ENCODE results near the gene OR2T35. TPM values are rescaled to one million over a fixed set of nuclear protein-coding genes. Genes with fewer than 3 reads are reported as not detected.

OR2T35 gene
- total and polyA plus RNA-seq, 2 of the 13 experiments (the other 11 are each of a cell fraction or from before 2014, with no cell fraction given) = not detected

DNA sequence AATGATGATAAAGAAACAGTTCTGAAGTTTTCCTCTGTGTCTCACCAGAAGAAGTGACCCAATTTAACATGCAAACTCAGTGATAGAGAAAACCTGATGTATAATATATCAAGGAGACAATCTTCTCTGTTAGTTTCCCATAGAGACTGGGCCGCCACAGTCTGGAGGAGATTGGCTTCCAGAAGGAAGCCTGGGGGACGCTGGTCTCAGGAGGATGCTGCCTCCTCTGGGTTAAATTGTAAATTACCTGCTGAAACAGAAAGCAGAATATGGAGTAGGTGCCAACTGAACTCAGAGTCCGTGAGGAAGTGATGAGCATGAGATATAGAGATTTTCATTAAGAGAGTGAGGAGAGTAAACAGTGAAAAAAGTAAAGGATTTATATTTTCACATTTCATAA is 41.7 kb upstream of the OR2T35 start (continued):
- TF ChIP-seq, protein P1, sequence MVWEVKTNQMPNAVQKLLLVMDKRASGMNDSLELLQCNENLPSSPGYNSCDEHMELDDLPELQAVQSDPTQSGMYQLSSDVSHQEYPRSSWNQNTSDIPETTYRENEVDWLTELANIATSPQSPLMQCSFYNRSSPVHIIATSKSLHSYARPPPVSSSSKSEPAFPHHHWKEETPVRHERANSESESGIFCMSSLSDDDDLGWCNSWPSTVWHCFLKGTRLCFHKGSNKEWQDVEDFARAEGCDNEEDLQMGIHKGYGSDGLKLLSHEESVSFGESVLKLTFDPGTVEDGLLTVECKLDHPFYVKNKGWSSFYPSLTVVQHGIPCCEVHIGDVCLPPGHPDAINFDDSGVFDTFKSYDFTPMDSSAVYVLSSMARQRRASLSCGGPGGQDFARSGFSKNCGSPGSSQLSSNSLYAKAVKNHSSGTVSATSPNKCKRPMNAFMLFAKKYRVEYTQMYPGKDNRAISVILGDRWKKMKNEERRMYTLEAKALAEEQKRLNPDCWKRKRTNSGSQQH (CRISPR knock-in tag; IDR thresholded peaks at IDR 0.05; ENCODE audit: low read depth) = no peak
- TF ChIP-seq THAP11 (CRISPR knock-in tag; IDR thresholded peaks at IDR 0.05) (no peak), SATB2 (CRISPR knock-in tag; IDR thresholded peaks at IDR 0.05) (no peak), ZNF674 (CRISPR knock-in tag; IDR thresholded peaks at IDR 0.05; ENCODE audit: low read depth) (no peak), ZNF777 (CRISPR knock-in tag; IDR thresholded peaks at IDR 0.05) (no peak), ZKSCAN1 (IDR thresholded peaks at IDR 0.05; ENCODE audit: low read length) (no peak), TCF7 (IDR thresholded peaks at IDR 0.05; ENCODE audit: low read depth) (no peak), NFE2L1 (CRISPR knock-in tag; IDR thresholded peaks at IDR 0.05; ENCODE audit: borderline replicate concordance) (no peak), RAD21 (CRISPR knock-in tag; IDR thresholded peaks at IDR 0.05) (0 out of 2 replicates have a peak, but pooled peaks have one; percentile 20), NONO (IDR thresholded peaks at IDR 0.05) (no peak), NONO (CRISPR knock-in tag; conservative IDR thresholded peaks at IDR 0.05) (no peak), RFX1 (IDR thresholded peaks at IDR 0.05) (no peak), HNRNPH1 (optimal IDR thresholded peaks at IDR 0.05; ENCODE audit: low read depth, low read length) (no peak), SP5 (CRISPR knock-in tag; IDR thresholded peaks at IDR 0.05; ENCODE audit: borderline replicate concordance, low read depth) (no peak), STAG1 (CRISPR knock-in tag; IDR thresholded peaks at IDR 0.05) (peak; percentile 67)
- TF ChIP-seq, protein P2, sequence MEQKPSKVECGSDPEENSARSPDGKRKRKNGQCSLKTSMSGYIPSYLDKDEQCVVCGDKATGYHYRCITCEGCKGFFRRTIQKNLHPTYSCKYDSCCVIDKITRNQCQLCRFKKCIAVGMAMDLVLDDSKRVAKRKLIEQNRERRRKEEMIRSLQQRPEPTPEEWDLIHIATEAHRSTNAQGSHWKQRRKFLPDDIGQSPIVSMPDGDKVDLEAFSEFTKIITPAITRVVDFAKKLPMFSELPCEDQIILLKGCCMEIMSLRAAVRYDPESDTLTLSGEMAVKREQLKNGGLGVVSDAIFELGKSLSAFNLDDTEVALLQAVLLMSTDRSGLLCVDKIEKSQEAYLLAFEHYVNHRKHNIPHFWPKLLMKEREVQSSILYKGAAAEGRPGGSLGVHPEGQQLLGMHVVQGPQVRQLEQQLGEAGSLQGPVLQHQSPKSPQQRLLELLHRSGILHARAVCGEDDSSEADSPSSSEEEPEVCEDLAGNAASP (CRISPR knock-in tag; IDR thresholded peaks at IDR 0.05; ENCODE audit: borderline replicate concordance) = no peak
- TF ChIP-seq, protein P3, sequence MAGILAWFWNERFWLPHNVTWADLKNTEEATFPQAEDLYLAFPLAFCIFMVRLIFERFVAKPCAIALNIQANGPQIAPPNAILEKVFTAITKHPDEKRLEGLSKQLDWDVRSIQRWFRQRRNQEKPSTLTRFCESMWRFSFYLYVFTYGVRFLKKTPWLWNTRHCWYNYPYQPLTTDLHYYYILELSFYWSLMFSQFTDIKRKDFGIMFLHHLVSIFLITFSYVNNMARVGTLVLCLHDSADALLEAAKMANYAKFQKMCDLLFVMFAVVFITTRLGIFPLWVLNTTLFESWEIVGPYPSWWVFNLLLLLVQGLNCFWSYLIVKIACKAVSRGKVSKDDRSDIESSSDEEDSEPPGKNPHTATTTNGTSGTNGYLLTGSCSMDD (CRISPR knock-in tag; IDR thresholded peaks at IDR 0.05) = no peak
- TF ChIP-seq, protein P4, sequence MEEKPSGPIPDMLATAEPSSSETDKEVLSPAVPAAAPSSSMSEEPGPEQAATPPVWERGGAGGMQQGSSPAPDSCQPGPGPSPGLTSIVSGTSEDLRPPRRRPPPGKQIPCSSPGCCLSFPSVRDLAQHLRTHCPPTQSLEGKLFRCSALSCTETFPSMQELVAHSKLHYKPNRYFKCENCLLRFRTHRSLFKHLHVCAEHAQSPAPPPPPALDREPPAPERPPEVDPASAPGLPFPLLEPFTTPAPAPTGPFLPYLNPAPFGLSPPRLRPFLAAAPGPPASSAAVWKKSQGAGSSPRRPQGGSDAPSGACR (CRISPR knock-in tag; IDR thresholded peaks at IDR 0.05) = no peak
